ENCODE data around the gene AKR1C3. TPM values are rescaled to one million over a fixed set of nuclear protein-coding genes. Genes with fewer than 3 reads are reported as not detected.

Gene AKR1C3
- total RNA-seq, 1 donor from 2014 or later, result 45.5 TPM

- Histone ChIP-seq H3K4me3 (ENCODE audit: low read depth, low read length) (no peak overlapping the region), H3K27me3 (ENCODE audit: control insufficient read depth, insufficient read depth, low read length) (no peaks in the 10 kb centered on the region), H3K36me3 (ENCODE audit: control insufficient read depth, insufficient read depth, low read length) (no peaks in the 10 kb centered on the region)
- no peak for FAIRE-seq
- TF ChIP-seq, protein P1, sequence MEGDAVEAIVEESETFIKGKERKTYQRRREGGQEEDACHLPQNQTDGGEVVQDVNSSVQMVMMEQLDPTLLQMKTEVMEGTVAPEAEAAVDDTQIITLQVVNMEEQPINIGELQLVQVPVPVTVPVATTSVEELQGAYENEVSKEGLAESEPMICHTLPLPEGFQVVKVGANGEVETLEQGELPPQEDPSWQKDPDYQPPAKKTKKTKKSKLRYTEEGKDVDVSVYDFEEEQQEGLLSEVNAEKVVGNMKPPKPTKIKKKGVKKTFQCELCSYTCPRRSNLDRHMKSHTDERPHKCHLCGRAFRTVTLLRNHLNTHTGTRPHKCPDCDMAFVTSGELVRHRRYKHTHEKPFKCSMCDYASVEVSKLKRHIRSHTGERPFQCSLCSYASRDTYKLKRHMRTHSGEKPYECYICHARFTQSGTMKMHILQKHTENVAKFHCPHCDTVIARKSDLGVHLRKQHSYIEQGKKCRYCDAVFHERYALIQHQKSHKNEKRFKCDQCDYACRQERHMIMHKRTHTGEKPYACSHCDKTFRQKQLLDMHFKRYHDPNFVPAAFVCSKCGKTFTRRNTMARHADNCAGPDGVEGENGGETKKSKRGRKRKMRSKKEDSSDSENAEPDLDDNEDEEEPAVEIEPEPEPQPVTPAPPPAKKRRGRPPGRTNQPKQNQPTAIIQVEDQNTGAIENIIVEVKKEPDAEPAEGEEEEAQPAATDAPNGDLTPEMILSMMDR (IDR thresholded peaks at IDR 0.05; ENCODE audit: insufficient read depth, low read length, severe bottlenecking), result no peak
- no peak for DNase-seq (ENCODE audit: low read depth)
These were observed 5.4 kb upstream of the AKR1C3 start for GRCh38 chr10:5088703-5089261.

GRCh38 chr10:5089865-5090264, 4.3 kb upstream of the AKR1C3 start:
- no peaks in the 10 kb centered on the region for H3K27me3 ChIP-seq (ENCODE audit: control insufficient read depth, insufficient read depth, low read length)
- DNase-seq (ENCODE audit: low read depth) (peak; percentile 93), FAIRE-seq (peak; percentile 79)
- TF ChIP-seq, protein P1 (IDR thresholded peaks at IDR 0.05; ENCODE audit: insufficient read depth, low read length, severe bottlenecking), result peak; percentile 72
- H3K4me3 ChIP-seq (ENCODE audit: low read depth, low read length), result no peak overlapping the region
- no peaks in the 10 kb centered on the region for H3K36me3 ChIP-seq (ENCODE audit: control insufficient read depth, insufficient read depth, low read length)

- Histone ChIP-seq H3K27me3 (ENCODE audit: control insufficient read depth, insufficient read depth, low read length) (no peaks in the 10 kb centered on the region), H3K36me3 (ENCODE audit: control insufficient read depth, insufficient read depth, low read length) (no peaks in the 10 kb centered on the region), H3K4me3 (ENCODE audit: low read depth, low read length) (no peak overlapping the region)
- TF ChIP-seq, protein P1 (IDR thresholded peaks at IDR 0.05; ENCODE audit: insufficient read depth, low read length, severe bottlenecking), result no peak
- DNase-seq (ENCODE audit: low read depth) (peak; percentile 64), FAIRE-seq (no peak)
These were observed 3.7 kb upstream of the AKR1C3 start for GRCh38 chr10:5090551-5090950.

DNA sequence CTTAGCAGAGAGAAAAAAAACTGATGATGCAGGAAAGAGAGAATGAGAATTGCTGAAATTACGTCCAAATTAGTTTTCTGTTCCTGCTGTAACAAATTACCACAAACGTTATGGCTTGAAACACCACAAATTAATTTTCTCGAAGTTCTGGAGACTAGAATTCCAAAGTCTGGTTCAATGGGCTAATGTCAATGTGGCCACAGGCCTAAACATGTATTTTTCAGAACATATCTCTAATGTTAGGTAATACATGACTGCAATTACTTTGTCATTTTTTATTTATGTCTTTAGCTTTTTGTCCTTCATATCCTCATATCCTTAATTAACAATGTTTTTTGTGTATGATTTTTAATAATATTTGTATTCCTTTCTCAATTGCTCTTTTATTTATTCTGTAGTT, 3.0 kb upstream of the AKR1C3 start:
- FAIRE-seq (no peak), DNase-seq (ENCODE audit: low read depth) (peak; percentile 55)
- Histone ChIP-seq H3K27me3 (ENCODE audit: control insufficient read depth, insufficient read depth, low read length) (no peaks in the 10 kb centered on the region), H3K36me3 (ENCODE audit: control insufficient read depth, insufficient read depth, low read length) (peaks cover under 1% of the 10 kb centered on the region), H3K4me3 (ENCODE audit: low read depth, low read length) (no peak overlapping the region)
- TF ChIP-seq, protein P1 (IDR thresholded peaks at IDR 0.05; ENCODE audit: insufficient read depth, low read length, severe bottlenecking), result no peak

GRCh38 chr10:5092375-5092774, 1.8 kb upstream of the AKR1C3 start:
- FAIRE-seq (no peak), DNase-seq (ENCODE audit: low read depth) (no peak)
- Histone ChIP-seq H3K36me3 (ENCODE audit: control insufficient read depth, insufficient read depth, low read length) (peaks cover 6% of the 10 kb centered on the region), H3K4me3 (ENCODE audit: low read depth, low read length) (no peak overlapping the region), H3K27me3 (ENCODE audit: control insufficient read depth, insufficient read depth, low read length) (no peaks in the 10 kb centered on the region)
- TF ChIP-seq, protein P1 (IDR thresholded peaks at IDR 0.05; ENCODE audit: insufficient read depth, low read length, severe bottlenecking), result no peak
